GM21381 (cell line): ENCODE measurements around the gene TVP23A.
A peak's percentile ranks its signal among the peaks of the same experiment; 100 is the strongest.
"Not testable (repeated sequence)": the region's sequence is repeated elsewhere in the genome, so short reads cannot be mapped to it uniquely, and the experiment has no call there.

Experiments used
- ATAC-seq: cut with Tn5 transposase; IDR thresholded peaks from one replicate; pipeline ENCODE4 v1.9.1; 2021; ENCODE audit warnings: mild to moderate bottlenecking, moderate library complexity; ENCODE audit not compliant: unreplicated experiment

Gene TVP23A

GRCh38 chr16:10806698-10807097 is 11.9 kb downstream of the TVP23A start:
- no peak for ATAC-seq

DNA sequence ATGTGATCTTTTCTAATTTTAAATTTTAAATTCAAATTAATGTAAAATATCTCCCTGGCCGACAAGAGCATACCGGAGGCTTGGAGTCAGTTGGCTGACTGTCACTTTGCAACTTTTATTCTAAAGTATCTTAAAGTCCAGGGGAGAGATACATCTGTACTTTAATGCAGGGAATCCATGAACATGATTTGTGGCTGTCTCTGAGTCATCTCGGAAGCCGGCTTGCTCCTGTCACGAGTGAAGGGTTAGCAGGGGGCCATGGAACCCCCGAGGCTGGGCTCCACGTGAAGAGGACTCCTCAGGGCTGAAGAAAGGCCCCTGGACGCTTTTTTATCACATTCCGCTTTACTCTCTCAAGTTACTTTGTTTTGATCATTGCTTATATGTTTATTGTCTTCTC is 13.3 kb downstream of the TVP23A start:
- ATAC-seq, result no peak

GRCh38 chr16:10799736-10800135 is 18.9 kb downstream of the TVP23A start:
- no peak for ATAC-seq

DNA sequence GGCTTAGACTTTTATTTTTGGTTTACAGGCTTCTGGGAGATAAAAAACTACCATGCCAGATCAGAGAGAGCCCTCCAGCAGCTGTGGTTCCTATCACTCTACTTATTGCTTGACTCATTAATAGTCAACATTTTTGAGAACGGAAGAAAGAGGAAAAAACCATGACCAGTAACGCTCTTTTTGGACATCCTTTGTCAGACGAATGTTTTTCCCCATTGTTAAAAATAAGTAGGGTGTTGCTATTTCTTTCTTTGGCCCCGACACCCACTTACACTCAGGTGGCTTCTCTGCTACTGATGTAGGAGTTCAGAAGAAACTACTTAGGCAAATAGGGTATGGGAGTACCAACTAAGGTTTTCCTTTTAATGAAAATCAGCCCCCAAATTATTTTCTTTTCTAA is 27.5 kb downstream of the TVP23A start:
- ATAC-seq, result peak; percentile 46

- ATAC-seq, result not testable (repeated sequence)
These were observed 30.0 kb downstream of the TVP23A start for GRCh38 chr16:10788630-10789029.

DNA sequence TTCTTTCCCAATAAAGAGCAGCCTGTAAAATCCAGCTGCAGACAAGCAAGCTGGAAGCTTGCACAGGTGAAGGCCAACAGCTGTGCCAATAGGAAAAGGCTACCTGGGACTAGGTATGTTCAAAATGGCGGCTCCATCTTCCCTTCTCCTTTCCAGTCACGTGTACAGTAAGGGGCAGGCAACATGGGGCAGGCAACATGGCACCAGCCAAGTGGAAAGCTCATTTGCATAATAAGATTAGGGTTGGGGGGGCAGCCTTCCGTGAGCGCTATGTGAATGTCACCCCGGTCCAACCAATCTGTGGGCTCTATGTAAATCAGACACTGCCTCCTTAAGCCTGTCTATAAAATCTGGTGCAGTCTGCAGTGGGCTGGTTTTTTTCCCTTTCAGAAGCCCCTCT is 31.3 kb downstream of the TVP23A start:
- ATAC-seq, result no peak

DNA sequence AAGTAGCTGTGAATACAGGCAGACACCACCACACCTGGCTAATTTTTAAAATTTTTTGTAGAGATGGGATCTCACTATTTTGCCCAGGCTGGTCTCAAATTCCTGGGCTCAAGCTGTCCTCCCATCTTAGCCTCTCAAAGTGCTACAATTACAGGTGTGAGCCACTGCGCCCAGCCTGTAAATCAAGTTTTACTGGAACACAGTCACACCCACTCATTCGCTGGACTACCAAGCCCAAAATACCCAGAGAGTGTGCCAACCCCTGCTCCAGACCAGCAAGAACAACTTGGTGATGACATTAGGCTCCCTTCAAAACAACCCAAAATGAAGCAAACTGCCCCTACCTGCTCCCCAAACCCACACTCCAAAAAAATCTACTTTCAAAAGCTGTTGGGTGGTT is 36.0 kb downstream of the TVP23A start:
- ATAC-seq, result no peak

GRCh38 chr16:10780628-10781027 is 38.0 kb downstream of the TVP23A start:
- ATAC-seq, result peak; percentile 38

GRCh38 chr16:10779908-10780307 is 38.7 kb downstream of the TVP23A start:
- ATAC-seq, result not testable (repeated sequence)

DNA sequence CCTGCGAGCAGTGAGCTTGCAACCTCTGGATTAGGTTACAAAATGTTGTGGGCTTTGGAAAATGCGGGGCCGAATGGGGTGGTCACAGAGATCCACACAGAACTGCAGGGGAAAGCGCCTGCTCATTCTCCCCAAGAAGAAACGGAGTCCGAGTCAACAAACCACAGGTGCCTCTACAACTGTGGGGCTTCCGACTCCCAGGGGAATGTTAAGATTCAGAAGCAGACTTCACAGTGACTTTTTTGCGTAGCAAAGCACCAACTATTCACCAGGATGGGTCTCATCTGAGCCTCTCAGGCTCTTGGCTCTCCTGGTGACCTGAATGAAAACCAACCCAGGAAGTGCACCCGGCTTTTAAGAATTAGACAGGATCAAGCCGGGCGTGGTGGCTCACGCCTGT is 41.2 kb downstream of the TVP23A start:
- no peak for ATAC-seq

DNA sequence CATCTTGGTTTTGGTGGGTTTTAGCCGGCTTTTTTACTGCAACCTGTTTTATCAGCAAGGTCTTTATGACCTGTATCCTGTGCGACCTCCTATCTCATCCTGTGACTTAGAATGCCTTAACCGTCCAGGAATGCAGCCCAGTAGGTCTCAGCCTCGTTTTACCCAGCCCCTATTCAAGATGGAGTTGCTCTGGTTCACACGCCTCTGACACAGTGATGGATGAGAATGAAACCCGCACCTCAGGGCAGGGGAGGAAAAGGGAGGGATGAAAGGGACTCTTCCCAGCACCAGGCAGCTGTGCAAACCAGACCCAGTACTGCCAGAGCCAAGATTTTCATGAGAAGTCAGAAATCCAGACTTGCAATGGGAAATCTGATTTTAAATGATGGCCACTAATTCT is 41.7 kb downstream of the TVP23A start:
- not testable (repeated sequence) for ATAC-seq

DNA sequence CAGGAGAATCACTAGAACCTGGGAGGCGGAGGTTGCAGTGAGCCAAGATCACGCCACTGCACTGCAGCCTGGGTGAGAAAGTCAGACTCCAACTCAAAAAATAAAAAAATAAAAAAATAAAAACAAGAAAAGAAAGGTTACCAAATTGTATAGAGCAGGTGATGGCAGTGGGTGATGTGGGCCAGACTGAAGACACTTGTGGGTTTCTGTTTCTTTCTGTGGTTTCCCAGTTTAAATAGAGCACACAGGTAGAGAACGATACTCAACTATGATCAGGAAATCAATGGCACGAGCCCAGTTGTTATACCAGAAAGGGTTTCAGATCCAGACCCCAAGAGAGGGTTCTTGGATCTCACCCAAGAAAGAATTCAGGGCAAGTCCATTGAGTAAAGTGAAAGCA is 42.3 kb downstream of the TVP23A start:
- ATAC-seq, result peak; percentile 73

DNA sequence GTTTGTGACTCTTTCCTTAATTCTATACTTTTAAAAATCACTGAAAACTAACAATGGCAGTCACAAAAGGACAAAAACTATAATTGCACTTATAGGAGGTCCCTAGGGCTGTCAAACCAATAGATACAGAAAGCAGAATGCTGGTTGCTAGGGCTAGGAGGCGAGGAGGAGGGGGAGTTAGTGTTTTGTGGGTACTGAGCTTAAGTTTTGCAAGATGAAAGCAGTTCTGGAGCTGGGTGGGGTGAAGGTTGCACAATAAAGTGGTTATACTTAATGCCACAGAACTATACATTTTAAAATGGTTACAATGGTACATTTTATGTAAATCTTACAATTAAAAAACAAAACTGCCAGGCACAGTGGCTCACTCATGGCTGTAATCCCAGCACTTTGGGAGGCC is 47.7 kb downstream of the TVP23A start:
- ATAC-seq, result no peak

DNA sequence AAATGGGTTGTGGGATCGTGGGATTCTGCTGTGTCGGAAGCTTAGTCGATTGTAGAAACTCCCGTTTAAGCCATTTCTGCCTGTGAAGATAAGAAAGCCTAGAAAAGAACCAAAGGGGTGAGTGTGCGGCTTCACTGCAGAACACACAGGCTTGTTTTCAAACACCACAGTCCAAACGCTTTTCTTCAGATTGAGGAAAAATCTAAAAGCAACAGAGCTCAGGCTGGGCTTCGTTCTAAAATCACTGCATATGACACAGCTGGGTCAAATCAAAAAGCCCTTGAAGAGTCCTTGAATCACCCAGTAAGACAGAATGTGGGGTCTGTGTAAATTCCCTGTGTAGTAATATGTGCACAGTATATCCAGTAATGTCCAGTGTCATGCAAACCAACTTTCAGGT is 49.2 kb downstream of the TVP23A start:
- ATAC-seq, result no peak

DNA sequence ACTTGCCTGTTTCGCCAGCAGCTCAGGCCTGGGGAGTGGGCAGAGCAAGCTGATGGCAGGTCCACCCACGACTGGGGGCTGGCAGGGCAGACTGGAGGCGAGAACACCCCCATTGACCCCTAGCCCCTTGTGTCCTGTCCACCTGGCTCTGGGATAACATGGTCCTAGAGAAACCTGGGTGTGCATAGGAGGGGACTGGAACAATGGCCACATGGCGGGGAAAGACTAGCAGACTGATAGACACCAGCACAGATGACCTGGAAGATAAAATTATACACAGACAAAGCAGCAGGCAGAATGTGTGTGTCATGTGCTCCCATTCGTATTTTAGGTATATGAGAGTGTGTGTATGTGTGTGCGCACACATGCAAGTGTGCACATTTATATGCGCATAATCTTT is 51.5 kb downstream of the TVP23A start:
- no peak for ATAC-seq

DNA sequence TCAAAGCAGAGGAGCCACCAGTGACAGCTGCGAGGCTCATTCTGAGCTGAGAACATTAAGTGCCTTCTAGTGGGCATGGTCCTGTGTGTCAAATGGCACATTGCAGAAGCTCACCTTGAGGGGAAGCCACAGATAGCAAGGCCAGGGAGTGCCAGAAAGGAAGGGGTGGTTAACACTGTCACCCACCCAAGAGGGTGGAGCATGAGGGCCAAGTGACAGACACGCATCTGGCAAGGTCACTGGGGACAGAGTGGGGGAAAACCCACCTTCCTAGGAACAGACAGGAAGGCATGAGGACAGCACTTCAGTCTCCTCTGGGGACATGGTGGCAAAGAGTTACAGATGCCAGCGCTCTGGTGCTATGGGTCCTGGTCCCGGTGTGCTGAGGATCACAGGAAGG is 52.8 kb downstream of the TVP23A start:
- peak; percentile 79 for ATAC-seq

DNA sequence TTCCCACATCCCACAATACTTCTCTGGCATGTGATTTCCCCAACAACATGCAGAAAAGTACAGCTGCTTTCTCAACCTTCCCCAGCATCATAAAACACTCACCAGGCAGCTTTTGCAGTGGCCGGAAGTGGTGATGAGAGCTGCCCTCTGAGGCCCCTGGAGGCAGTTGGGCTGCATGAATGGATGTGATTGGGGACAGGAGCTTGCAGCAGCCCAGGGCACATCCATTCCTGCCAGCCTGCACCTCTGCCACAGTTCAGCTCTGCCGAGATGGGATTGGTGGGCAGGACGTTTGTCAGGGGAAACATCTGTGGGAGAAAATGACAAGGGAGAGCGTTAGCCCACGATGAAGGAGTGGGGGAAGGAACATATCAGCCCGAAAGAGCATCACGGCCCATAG is 55.1 kb downstream of the TVP23A start:
- ATAC-seq, result no peak

GRCh38 chr16:10762336-10763016 is 56.1 kb downstream of the TVP23A start:
- ATAC-seq, result no peak

GRCh38 chr16:10761373-10761772 is 57.2 kb downstream of the TVP23A start:
- no peak for ATAC-seq

DNA sequence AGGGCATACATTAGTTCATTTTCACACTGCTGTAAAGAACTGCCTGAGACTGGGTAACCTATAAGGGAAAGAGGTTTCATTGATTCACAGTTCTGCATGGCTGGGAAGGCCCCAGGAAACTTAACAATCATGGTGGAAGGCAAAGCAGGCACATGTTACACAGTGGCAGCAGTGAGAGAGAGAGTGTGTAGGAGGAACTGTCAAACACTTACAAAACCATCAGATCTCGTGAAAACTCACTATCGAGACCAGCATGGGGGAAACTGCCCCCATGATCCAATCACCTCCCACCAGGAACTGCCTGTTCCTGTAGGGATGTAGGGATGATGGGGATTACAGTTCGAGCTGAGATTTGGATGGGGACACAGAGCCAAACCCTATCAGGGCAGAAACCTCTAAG is 57.7 kb downstream of the TVP23A start:
- no peak for ATAC-seq

GRCh38 chr16:10756574-10756973 is 62.0 kb downstream of the TVP23A start:
- no peak for ATAC-seq

- no peak for ATAC-seq
These were observed 63.7 kb downstream of the TVP23A start for GRCh38 chr16:10754941-10755340.

GRCh38 chr16:10753670-10754069 is 64.9 kb downstream of the TVP23A start:
- ATAC-seq, result no peak
